Stimulated activated CD4-positive, alpha-beta T cell treated with anti-CD3 and anti-CD28 coated beads, Interleukin-12 subunit alpha, Interleukin-12 subunit beta, amount 100 ng/mL, for 4 hours (primary cell): ENCODE data around the gene DQX1.

Source experiments
- DNase-seq: peaks from one replicate; pipeline ENCODE4 v3.0.0-alpha.2; 2020

Gene DQX1

GRCh38 chr2:74507926-74508520 lies 18.0 kb downstream of the DQX1 start:
- DNase-seq: no peak

- peak; percentile 99 for DNase-seq
These were observed 18.7 kb downstream of the DQX1 start, which contains the start of gene PCGF1 for GRCh38 chr2:74507145-74507925. Gene PCGF1, minus strand, starts transcription at chr2:74507695. Its CDS starts 27 bp downstream, at chr2:74507668.

- no peak for DNase-seq
These were observed 20.4 kb downstream of the DQX1 start for GRCh38 chr2:74505448-74506246.

GRCh38 chr2:74504591-74504990 lies 21.4 kb downstream of the DQX1 start:
- no peak for DNase-seq

- no peak for DNase-seq
These were observed 22.2 kb downstream of the DQX1 start for GRCh38 chr2:74503506-74504475.

GRCh38 chr2:74502720-74503505 lies 23.1 kb downstream of the DQX1 start:
- DNase-seq: peak; percentile 42

- no peak for DNase-seq
These were observed 23.8 kb downstream of the DQX1 start for GRCh38 chr2:74502147-74502719.

- DNase-seq: no peak
These were observed 24.5 kb downstream of the DQX1 start for GRCh38 chr2:74501335-74502071.

GRCh38 chr2:74500578-74500946 lies 25.5 kb downstream of the DQX1 start:
- DNase-seq: no peak

- no peak for DNase-seq
These were observed 26.0 kb downstream of the DQX1 start for GRCh38 chr2:74499940-74500577.

- DNase-seq: peak; percentile 46
These were observed 26.6 kb downstream of the DQX1 start, which contains the start of gene LBX2 for GRCh38 chr2:74499267-74499939. Gene LBX2, minus strand, starts transcription at chr2:74499603. Its CDS starts 66 bp downstream, at chr2:74499537.

- no peak for DNase-seq
These were observed 27.3 kb downstream of the DQX1 start for GRCh38 chr2:74498500-74499266.

GRCh38 chr2:74497777-74498499 lies 28.1 kb downstream of the DQX1 start:
- peak; percentile 35 for DNase-seq

- no peak for DNase-seq
These were observed 28.8 kb downstream of the DQX1 start for GRCh38 chr2:74496997-74497776.

- DNase-seq: no peak
These were observed 30.6 kb downstream of the DQX1 start for GRCh38 chr2:74495440-74495839.

GRCh38 chr2:74493546-74493945 lies 32.5 kb downstream of the DQX1 start:
- no peak for DNase-seq
